CD4-positive, alpha-beta T cell treated with Interleukin-21 for 1 hour (primary cell): ENCODE measurements around the gene GABRG3.
"Not testable (repeated sequence)": the region's sequence is repeated elsewhere in the genome, so short reads cannot be mapped to it uniquely, and the experiment has no call there.

ENCODE experiments used
- DNase-seq: peaks from one replicate; pipeline ENCODE4 v3.0.0-alpha.2; 2020

The GABRG3 gene

GRCh38 chr15:27358751-27359434 lies 387.9 kb downstream of the GABRG3 start:
- no peak for DNase-seq

GRCh38 chr15:27359586-27359985 lies 388.6 kb downstream of the GABRG3 start:
- no peak for DNase-seq

- DNase-seq: no peak
These were observed 389.3 kb downstream of the GABRG3 start for GRCh38 chr15:27360316-27360715.

GRCh38 chr15:27361438-27361837 lies 390.5 kb downstream of the GABRG3 start:
- no peak for DNase-seq

GRCh38 chr15:27365456-27365855 lies 394.5 kb downstream of the GABRG3 start:
- no peak for DNase-seq

GRCh38 chr15:27377391-27377790 lies 406.4 kb downstream of the GABRG3 start:
- not testable (repeated sequence) for DNase-seq

GRCh38 chr15:27382361-27383025 lies 411.5 kb downstream of the GABRG3 start:
- no peak for DNase-seq

GRCh38 chr15:27383726-27384125 lies 412.7 kb downstream of the GABRG3 start:
- DNase-seq: no peak

GRCh38 chr15:27392163-27392562 lies 421.2 kb downstream of the GABRG3 start:
- DNase-seq: no peak

GRCh38 chr15:27396521-27396920 lies 425.5 kb downstream of the GABRG3 start:
- no peak for DNase-seq

GRCh38 chr15:27396996-27397395 lies 426.0 kb downstream of the GABRG3 start:
- DNase-seq: no peak

- no peak for DNase-seq
These were observed 427.7 kb downstream of the GABRG3 start for GRCh38 chr15:27398631-27399161.

- no peak for DNase-seq
These were observed 428.3 kb downstream of the GABRG3 start for GRCh38 chr15:27399241-27399640.

- DNase-seq: no peak
These were observed 430.5 kb downstream of the GABRG3 start for GRCh38 chr15:27401471-27401870.

- no peak for DNase-seq
These were observed 437.4 kb downstream of the GABRG3 start for GRCh38 chr15:27408428-27408827.

- DNase-seq: no peak
These were observed 440.1 kb downstream of the GABRG3 start for GRCh38 chr15:27410996-27411605.

GRCh38 chr15:27412415-27412814 lies 441.4 kb downstream of the GABRG3 start:
- no peak for DNase-seq

- DNase-seq: no peak
These were observed 443.3 kb downstream of the GABRG3 start for GRCh38 chr15:27414168-27414870.

- no peak for DNase-seq
These were observed 447.7 kb downstream of the GABRG3 start for GRCh38 chr15:27418726-27419125.

- no peak for DNase-seq
These were observed 452.0 kb downstream of the GABRG3 start for GRCh38 chr15:27422997-27423396.

- DNase-seq: no peak
These were observed 455.8 kb downstream of the GABRG3 start for GRCh38 chr15:27426805-27427204.

GRCh38 chr15:27427276-27427675 lies 456.3 kb downstream of the GABRG3 start:
- DNase-seq: no peak

- no peak for DNase-seq
These were observed 457.2 kb downstream of the GABRG3 start for GRCh38 chr15:27428151-27428550.
